Measurements from ENCODE around the gene SLC6A8. TPM values are rescaled to one million over a fixed set of nuclear protein-coding genes. Genes with fewer than 3 reads are reported as not detected.
A peak's percentile ranks its signal among the peaks of the same experiment; 100 is the strongest.
"Not testable (repeated sequence)": the region's sequence is repeated elsewhere in the genome, so short reads cannot be mapped to it uniquely, and the experiment has no call there.

Gene SLC6A8
- total RNA-seq, 1 donor from 2014 or later: 5.9 TPM

GRCh38 chrX:153732401-153732800 lies 44.7 kb downstream of the SLC6A8 start:
- no peak overlapping the region for H3K27ac Mint-ChIP-seq

GRCh38 chrX:153733651-153734240 lies 46.0 kb downstream of the SLC6A8 start:
- Mint-ChIP-seq H3K4me1 (ENCODE audit: low read depth) (peaks cover 30% of the 10 kb centered on the region), H3K9me3 (peaks cover 8% of the 10 kb centered on the region), H3K36me3 (ENCODE audit: low read depth) (peaks cover 32% of the 10 kb centered on the region), H3K27me3 (ENCODE audit: insufficient read depth) (no peaks in the 10 kb centered on the region), H3K4me3 (no peak overlapping the region), H3K27ac (no peak overlapping the region)
- no peak for DNase-seq (ENCODE audit: low spot score)
- intact Hi-C loops (cut with micrococcal nuclease): no loop called here

More at GRCh38 chrX:153732401-153732800, 44.7 kb downstream of the SLC6A8 start:
- peaks cover 8% of the 10 kb centered on the region for H3K9me3 Mint-ChIP-seq
- peaks cover 30% of the 10 kb centered on the region for H3K4me1 Mint-ChIP-seq (ENCODE audit: low read depth)
- DNase-seq (ENCODE audit: low spot score): no peak
- H3K36me3 Mint-ChIP-seq (ENCODE audit: low read depth): peaks cover 32% of the 10 kb centered on the region
- intact Hi-C loops (cut with micrococcal nuclease): no loop called here
- H3K27me3 Mint-ChIP-seq (ENCODE audit: insufficient read depth): no peaks in the 10 kb centered on the region
- no peak overlapping the region for H3K4me3 Mint-ChIP-seq

- H3K4me3 Mint-ChIP-seq: no peak overlapping the region
- peaks cover 32% of the 10 kb centered on the region for H3K36me3 Mint-ChIP-seq (ENCODE audit: low read depth)
- H3K9me3 Mint-ChIP-seq: peaks cover 8% of the 10 kb centered on the region
- H3K27ac Mint-ChIP-seq: no peak overlapping the region
- DNase-seq (ENCODE audit: low spot score): no peak
- H3K27me3 Mint-ChIP-seq (ENCODE audit: insufficient read depth): no peaks in the 10 kb centered on the region
- H3K4me1 Mint-ChIP-seq (ENCODE audit: low read depth): peaks cover 30% of the 10 kb centered on the region
- intact Hi-C loops (cut with micrococcal nuclease): no loop called here
These were observed 47.1 kb downstream of the SLC6A8 start for GRCh38 chrX:153734871-153735270.

- intact Hi-C loops (cut with micrococcal nuclease): no loop called here
- peaks cover 33% of the 10 kb centered on the region for H3K4me1 Mint-ChIP-seq (ENCODE audit: low read depth)
- H3K9me3 Mint-ChIP-seq: peaks cover 8% of the 10 kb centered on the region
- H3K27me3 Mint-ChIP-seq (ENCODE audit: insufficient read depth): no peaks in the 10 kb centered on the region
- peaks cover 35% of the 10 kb centered on the region for H3K36me3 Mint-ChIP-seq (ENCODE audit: low read depth)
- DNase-seq (ENCODE audit: low spot score): no peak
- H3K4me3 Mint-ChIP-seq: no peak overlapping the region
- no peak overlapping the region for H3K27ac Mint-ChIP-seq
These were observed 47.5 kb downstream of the SLC6A8 start for GRCh38 chrX:153735274-153735673.

GRCh38 chrX:153736071-153736820 lies 48.5 kb downstream of the SLC6A8 start:
- peaks cover 31% of the 10 kb centered on the region for H3K36me3 Mint-ChIP-seq (ENCODE audit: low read depth)
- H3K27me3 Mint-ChIP-seq (ENCODE audit: insufficient read depth): no peaks in the 10 kb centered on the region
- no peak overlapping the region for H3K27ac Mint-ChIP-seq
- no peak for DNase-seq (ENCODE audit: low spot score)
- peaks cover 32% of the 10 kb centered on the region for H3K4me1 Mint-ChIP-seq (ENCODE audit: low read depth)
- H3K9me3 Mint-ChIP-seq: peaks cover 8% of the 10 kb centered on the region
- intact Hi-C loops (cut with micrococcal nuclease): no loop called here
- H3K4me3 Mint-ChIP-seq: no peak overlapping the region

- Mint-ChIP-seq H3K27ac (no peak overlapping the region), H3K9me3 (peaks cover under 1% of the 10 kb centered on the region), H3K4me3 (no peak overlapping the region), H3K4me1 (ENCODE audit: low read depth) (peaks cover 26% of the 10 kb centered on the region), H3K27me3 (ENCODE audit: insufficient read depth) (no peaks in the 10 kb centered on the region), H3K36me3 (ENCODE audit: low read depth) (peaks cover 24% of the 10 kb centered on the region)
- DNase-seq (ENCODE audit: low spot score): no peak
- intact Hi-C loops (cut with micrococcal nuclease): no loop called here
These were observed 49.2 kb downstream of the SLC6A8 start for GRCh38 chrX:153736871-153737441.

- H3K4me1 Mint-ChIP-seq (ENCODE audit: low read depth): peaks cover 23% of the 10 kb centered on the region
- no peaks in the 10 kb centered on the region for H3K27me3 Mint-ChIP-seq (ENCODE audit: insufficient read depth)
- no peaks in the 10 kb centered on the region for H3K9me3 Mint-ChIP-seq
- H3K4me3 Mint-ChIP-seq: no peak overlapping the region
- H3K36me3 Mint-ChIP-seq (ENCODE audit: low read depth): peaks cover 22% of the 10 kb centered on the region
- intact Hi-C loops (cut with micrococcal nuclease): no loop called here
- DNase-seq (ENCODE audit: low spot score): no peak
- no peak overlapping the region for H3K27ac Mint-ChIP-seq
These were observed 50.4 kb downstream of the SLC6A8 start for GRCh38 chrX:153738056-153738605.

- peak; percentile 18 for DNase-seq (ENCODE audit: low spot score)
- H3K4me3 Mint-ChIP-seq: peak overlapping the region; percentile 73
- H3K27ac Mint-ChIP-seq: peak overlapping the region; percentile 88
- H3K9me3 Mint-ChIP-seq: no peaks in the 10 kb centered on the region
- peaks cover 20% of the 10 kb centered on the region for H3K4me1 Mint-ChIP-seq (ENCODE audit: low read depth)
- H3K36me3 Mint-ChIP-seq (ENCODE audit: low read depth): peaks cover 17% of the 10 kb centered on the region
- intact Hi-C loops (cut with micrococcal nuclease): no loop called here
- peaks cover 4% of the 10 kb centered on the region for H3K27me3 Mint-ChIP-seq (ENCODE audit: insufficient read depth)
These were observed 52.2 kb downstream of the SLC6A8 start for GRCh38 chrX:153739754-153740486.

GRCh38 chrX:153740631-153741222 lies 53.0 kb downstream of the SLC6A8 start:
- Mint-ChIP-seq H3K27ac (peak overlapping the region; percentile 44), H3K4me1 (ENCODE audit: low read depth) (peaks cover 12% of the 10 kb centered on the region), H3K36me3 (ENCODE audit: low read depth) (peaks cover 9% of the 10 kb centered on the region), H3K4me3 (peak overlapping the region; percentile 73), H3K9me3 (no peaks in the 10 kb centered on the region), H3K27me3 (ENCODE audit: insufficient read depth) (peaks cover 4% of the 10 kb centered on the region)
- intact Hi-C loops (cut with micrococcal nuclease): no loop called here
- no peak for DNase-seq (ENCODE audit: low spot score)

- no peak overlapping the region for H3K27ac Mint-ChIP-seq
- intact Hi-C loops (cut with micrococcal nuclease): no loop called here
- H3K27me3 Mint-ChIP-seq (ENCODE audit: insufficient read depth): peaks cover 7% of the 10 kb centered on the region
- H3K36me3 Mint-ChIP-seq (ENCODE audit: low read depth): peaks cover 8% of the 10 kb centered on the region
- DNase-seq (ENCODE audit: low spot score): no peak
- H3K9me3 Mint-ChIP-seq: no peaks in the 10 kb centered on the region
- peaks cover 11% of the 10 kb centered on the region for H3K4me1 Mint-ChIP-seq (ENCODE audit: low read depth)
- H3K4me3 Mint-ChIP-seq: peak overlapping the region; percentile 54
These were observed 53.7 kb downstream of the SLC6A8 start for GRCh38 chrX:153741446-153741845.

GRCh38 chrX:153742111-153742510 lies 54.4 kb downstream of the SLC6A8 start:
- H3K27me3 Mint-ChIP-seq (ENCODE audit: insufficient read depth); H3K9me3 Mint-ChIP-seq; H3K36me3 Mint-ChIP-seq (ENCODE audit: low read depth); H3K27ac Mint-ChIP-seq; H3K4me3 Mint-ChIP-seq; intact Hi-C loops (cut with micrococcal nuclease); DNase-seq (ENCODE audit: low spot score): not testable (repeated sequence)
- H3K4me1 Mint-ChIP-seq (ENCODE audit: low read depth): peaks cover 11% of the 10 kb centered on the region

GRCh38 chrX:153742796-153743467 lies 55.2 kb downstream of the SLC6A8 start:
- DNase-seq (ENCODE audit: low spot score); intact Hi-C loops (cut with micrococcal nuclease); H3K36me3 Mint-ChIP-seq (ENCODE audit: low read depth); H3K27me3 Mint-ChIP-seq (ENCODE audit: insufficient read depth); H3K9me3 Mint-ChIP-seq; H3K4me3 Mint-ChIP-seq; H3K27ac Mint-ChIP-seq: not testable (repeated sequence)
- peaks cover 11% of the 10 kb centered on the region for H3K4me1 Mint-ChIP-seq (ENCODE audit: low read depth)

Data from activated T-helper 1 cell treated with anti-CD3 and anti-CD28 coated beads, Interleukin-12 subunit alpha, Interleukin-12 subunit beta, Interleukin-2, Interleukin-4 antibody, amounts not matched to agents 30 ng/mL and 10 ng/mL and 1 ng/mL, durations not matched to agents 14 hours and 24 hours and 36 hours (primary cell).